HG03097 (cell line): ENCODE results near the gene KRT79.

Experiments used
- ATAC-seq: cut with Tn5 transposase; IDR thresholded peaks from one replicate; pipeline ENCODE4 v1.9.1; 2021; ENCODE audit not compliant: unreplicated experiment, low FRiP score

Gene KRT79

DNA sequence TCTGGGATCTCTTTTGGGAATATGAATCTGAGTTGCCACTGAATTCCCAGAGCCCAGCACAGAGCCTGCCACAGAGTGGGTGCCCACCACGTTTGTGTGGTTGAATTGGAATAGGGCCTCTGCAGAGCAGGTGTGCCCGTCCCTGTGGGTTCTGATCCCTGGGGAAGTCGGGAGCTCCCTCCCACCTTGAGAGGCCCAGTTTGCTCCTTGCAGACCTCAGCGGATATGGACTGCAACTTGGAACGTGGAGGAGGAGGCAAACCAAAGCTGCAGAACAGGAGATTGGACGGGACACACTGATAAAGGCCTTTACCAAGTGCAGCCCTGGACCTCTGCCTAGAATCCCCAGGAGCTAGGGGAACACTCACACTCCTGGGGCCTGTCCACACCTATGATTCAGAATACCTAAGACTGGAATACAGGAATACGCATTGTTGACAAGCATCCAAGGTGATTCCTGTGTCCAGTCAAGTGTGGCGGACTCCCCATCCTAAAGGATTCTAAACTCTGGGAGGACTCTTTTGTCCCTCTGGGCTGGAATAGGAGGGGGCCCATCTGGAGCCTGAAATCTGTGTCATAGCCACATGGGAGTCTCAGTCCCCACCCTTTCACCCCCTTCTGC is 59.4 kb downstream of the KRT79 start:
- ATAC-seq: no peak

- ATAC-seq: no peak
Observed at GRCh38 chr12:52772772-52773171, 61.3 kb downstream of the KRT79 start.

- no peak for ATAC-seq
Observed at GRCh38 chr12:52772188-52772587, 61.9 kb downstream of the KRT79 start.

- ATAC-seq: no peak
Observed at GRCh38 chr12:52771505-52771904, 62.6 kb downstream of the KRT79 start.
